HepG2 (cell line): ENCODE results near the gene CYP2A6. TPM values are rescaled to one million over a fixed set of nuclear protein-coding genes. Genes with fewer than 3 reads are reported as not detected.
A peak's percentile ranks its signal among the peaks of the same experiment; 100 is the strongest.

ENCODE experiments used
- ATF3 ChIP-seq: sonication (generic); formaldehyde crosslinking; IDR thresholded peaks from 2 replicates; pipeline ENCODE4 v1.4.0; 2020; ENCODE audit warnings: missing genetic modification reagents
- ETV6 ChIP-seq: sonication (generic); formaldehyde crosslinking; conservative IDR thresholded peaks from 2 replicates; pipeline ENCODE4 v1.4.0; 2020; ENCODE audit warnings: missing genetic modification reagents
- FOXM1 ChIP-seq: sonication (generic); formaldehyde crosslinking; IDR thresholded peaks from 2 replicates; pipeline ENCODE4 v1.5.0; 2020; ENCODE audit warnings: missing genetic modification reagents
- HDAC1 ChIP-seq: sonication (generic); formaldehyde crosslinking; IDR thresholded peaks from 2 replicates; pipeline ENCODE4 v1.5.1; 2020; ENCODE audit warnings: mild to moderate bottlenecking, missing genetic modification reagents
- HES4 ChIP-seq: sonication (generic); formaldehyde crosslinking; IDR thresholded peaks from 2 replicates; pipeline ENCODE4 v1.9.0; 2021; ENCODE audit warnings: mild to moderate bottlenecking, missing genetic modification reagents, borderline replicate concordance
- IKZF4 ChIP-seq: sonication (generic); formaldehyde crosslinking; IDR thresholded peaks from 2 replicates; pipeline ENCODE4 v1.5.1; 2020; ENCODE audit warnings: borderline replicate concordance, mild to moderate bottlenecking, low read depth, missing genetic modification reagents; ENCODE audit errors: not compliant biosample characterization
- MTA1 ChIP-seq: sonication (generic); formaldehyde crosslinking; IDR thresholded peaks from 2 replicates; pipeline ENCODE4 v1.4.0; 2020; ENCODE audit warnings: missing genetic modification reagents, mild to moderate bottlenecking, borderline replicate concordance
- MYC ChIP-seq: sonication (generic); formaldehyde crosslinking; IDR thresholded peaks from 2 replicates; pipeline ENCODE4 v1.9.0; 2021; ENCODE audit warnings: missing genetic modification reagents, borderline replicate concordance
- NCOR1 ChIP-seq: fragments of 200-600 bp; sonication (generic); IDR thresholded peaks from 2 replicates; pipeline ENCODE4 v1.7.0; 2017; ENCODE audit warnings: antibody characterized with exemption, low read length, borderline replicate concordance
- RBFOX2 ChIP-seq: fragments of 200-400 bp; formaldehyde crosslinking; IDR thresholded peaks from 2 replicates; pipeline ENCODE4 v1.6.1; 2017; ENCODE audit warnings: low read depth, mild to moderate bottlenecking, low read length
- RELA ChIP-seq: sonication (generic); formaldehyde crosslinking; IDR thresholded peaks from 2 replicates; pipeline ENCODE4 v1.4.0; 2020; ENCODE audit warnings: missing genetic modification reagents
- RNF2 ChIP-seq: fragments of 450-650 bp; conservative IDR thresholded peaks from 2 replicates; pipeline ENCODE4 v1.6.1; 2016; ENCODE audit warnings: low read depth
- TFDP2 ChIP-seq: sonication (generic); formaldehyde crosslinking; IDR thresholded peaks from 2 replicates; pipeline ENCODE4 v1.4.0; 2020; ENCODE audit warnings: missing genetic modification reagents
- YEATS4 ChIP-seq: sonication (generic); formaldehyde crosslinking; IDR thresholded peaks from 2 replicates; pipeline ENCODE4 v1.4.0; 2020; ENCODE audit warnings: missing genetic modification reagents, borderline replicate concordance
- ZFX ChIP-seq: sonication (generic); formaldehyde crosslinking; IDR thresholded peaks from 2 replicates; pipeline ENCODE4 v1.4.0; 2020; ENCODE audit warnings: mild to moderate bottlenecking, low read depth, missing genetic modification reagents, moderate library complexity
- ZNF160 ChIP-seq: sonication (generic); formaldehyde crosslinking; IDR thresholded peaks from 2 replicates; pipeline ENCODE4 v1.8.0; 2022; ENCODE audit warnings: mild to moderate bottlenecking, inconsistent platforms, missing genetic modification reagents
- ZNF33B ChIP-seq: sonication (generic); formaldehyde crosslinking; IDR thresholded peaks from 2 replicates; pipeline ENCODE4 v1.5.1; 2020; ENCODE audit warnings: mild to moderate bottlenecking, missing genetic modification reagents
- ZNF496 ChIP-seq: sonication (generic); formaldehyde crosslinking; IDR thresholded peaks from 2 replicates; pipeline ENCODE4 v1.8.1; 2023; ENCODE audit warnings: mild to moderate bottlenecking, moderate library complexity, missing genetic modification reagents; ENCODE audit not compliant: insufficient replicate concordance
- ZNF503 ChIP-seq: sonication (generic); formaldehyde crosslinking; IDR thresholded peaks from 2 replicates; pipeline ENCODE4 v1.4.0; 2020; ENCODE audit warnings: missing genetic modification reagents
- ZNF558 ChIP-seq: sonication (generic); formaldehyde crosslinking; IDR thresholded peaks from 2 replicates; pipeline ENCODE4 v1.9.0; 2022; ENCODE audit warnings: mild to moderate bottlenecking, missing genetic modification reagents, borderline replicate concordance
- ZNF616 ChIP-seq: sonication (generic); formaldehyde crosslinking; IDR thresholded peaks from 2 replicates; pipeline ENCODE4 v1.5.0; 2020; ENCODE audit warnings: low read depth, mild to moderate bottlenecking, missing genetic modification reagents
- ZNF629 ChIP-seq: sonication (generic); formaldehyde crosslinking; conservative IDR thresholded peaks from 2 replicates; pipeline ENCODE4 v1.5.0; 2020; ENCODE audit warnings: missing genetic modification reagents
- ZNF713 ChIP-seq: sonication (generic); formaldehyde crosslinking; IDR thresholded peaks from 2 replicates; pipeline ENCODE4 v1.4.0; 2020; ENCODE audit warnings: mild to moderate bottlenecking, missing genetic modification reagents
- ZNF891 ChIP-seq: sonication (generic); formaldehyde crosslinking; IDR thresholded peaks from 2 replicates; pipeline ENCODE4 v1.5.0; 2020; ENCODE audit warnings: mild to moderate bottlenecking, missing genetic modification reagents
- ZSCAN21 ChIP-seq: sonication (generic); formaldehyde crosslinking; IDR thresholded peaks from 2 replicates; pipeline ENCODE4 v1.8.0; 2022; ENCODE audit warnings: mild to moderate bottlenecking, missing genetic modification reagents, moderate library complexity, borderline replicate concordance
- polyA plus RNA-seq, 8 experiments: library from polyadenylated mRNA; depleted of rRNA in 3 of 8; stranded (reverse) in 7 of 8; unstranded in 1 of 8; fragments of >200 nt; fragmentation: Illumina TruSeq in 4 of 8; extraction: Trizol in 4 of 8; gene quantifications; 2 replicates each; pipeline versions ENCODE4 v1.2.1 to v1.2.3, GENCODE V29; 2011 to 2016; ENCODE audit warnings: low read depth in 4 of 8, missing spikeins in 1 of 8, mixed read lengths in 1 of 8; ENCODE audit not compliant: insufficient read depth in 1 of 8
- total RNA-seq, 5 experiments: library from RNA; depleted of rRNA; stranded (reverse); fragments of >200 nt; fragmentation: Illumina TruSeq; extraction: Trizol; gene quantifications; 2 replicates each; pipeline ENCODE4 v1.2.3, GENCODE V29; 2016; ENCODE audit warnings: low read depth in 1 of 5
- TF ChIP-seq, protein P1 (sequence below): IDR thresholded peaks from 2 replicates; pipeline ENCODE4 v1.6.1; 2016

Gene CYP2A6
- total and polyA plus RNA-seq, 2 of the 13 experiments (the other 11 are each of a cell fraction or from before 2014, with no cell fraction given): not detected

- TF ChIP-seq ZNF891 (CRISPR knock-in tag): no peak
- TF ChIP-seq RBFOX2: peak; percentile 60
- TF ChIP-seq ZNF629 (CRISPR knock-in tag): peak; percentile 37; the same call in 1 of the 2 replicates
- TF ChIP-seq MYC (CRISPR knock-in tag): peak; percentile 84
- TF ChIP-seq ZSCAN21 (CRISPR knock-in tag): no peak; the same call in 1 of the 2 replicates
- no peak for TF ChIP-seq ZNF33B
- peak; percentile 77 for TF ChIP-seq HES4 (CRISPR knock-in tag)
- TF ChIP-seq HDAC1: peak; percentile 78
- TF ChIP-seq, protein P1, sequence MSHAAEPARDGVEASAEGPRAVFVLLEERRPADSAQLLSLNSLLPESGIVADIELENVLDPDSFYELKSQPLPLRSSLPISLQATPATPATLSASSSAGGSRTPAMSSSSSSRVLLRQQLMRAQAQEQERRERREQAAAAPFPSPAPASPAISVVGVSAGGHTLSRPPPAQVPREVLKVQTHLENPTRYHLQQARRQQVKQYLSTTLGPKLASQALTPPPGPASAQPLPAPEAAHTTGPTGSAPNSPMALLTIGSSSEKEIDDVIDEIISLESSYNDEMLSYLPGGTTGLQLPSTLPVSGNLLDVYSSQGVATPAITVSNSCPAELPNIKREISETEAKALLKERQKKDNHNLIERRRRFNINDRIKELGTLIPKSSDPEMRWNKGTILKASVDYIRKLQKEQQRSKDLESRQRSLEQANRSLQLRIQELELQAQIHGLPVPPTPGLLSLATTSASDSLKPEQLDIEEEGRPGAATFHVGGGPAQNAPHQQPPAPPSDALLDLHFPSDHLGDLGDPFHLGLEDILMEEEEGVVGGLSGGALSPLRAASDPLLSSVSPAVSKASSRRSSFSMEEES (CRISPR knock-in tag): peak; percentile 60
- peak; percentile 76 for TF ChIP-seq MTA1
- TF ChIP-seq NCOR1: 0 out of 2 replicates have a peak, but pooled peaks have one; percentile 42
- TF ChIP-seq TFDP2: peak; percentile 63
- TF ChIP-seq RNF2: peak; percentile 79; the same call in 1 of the 2 replicates
- TF ChIP-seq ZFX (CRISPR knock-in tag): peak; percentile 69
- no peak for TF ChIP-seq ZNF713 (CRISPR knock-in tag)
- no peak for TF ChIP-seq IKZF4 (CRISPR knock-in tag)
- TF ChIP-seq ETV6 (CRISPR knock-in tag): 0 out of 2 replicates have a peak, but pooled peaks have one; percentile 36
- 0 out of 2 replicates have a peak, but pooled peaks have one; percentile 19 for TF ChIP-seq ZNF503
- peak; percentile 17; the same call in 1 of the 2 replicates for TF ChIP-seq ATF3 (CRISPR knock-in tag)
- TF ChIP-seq RELA (CRISPR knock-in tag): no peak
- no peak for TF ChIP-seq ZNF496 (CRISPR knock-in tag)
- no peak for TF ChIP-seq ZNF616
- 0 out of 2 replicates have a peak, but pooled peaks have one; percentile 35 for TF ChIP-seq ZNF160 (CRISPR knock-in tag)
- peak; percentile 86; the same call in 1 of the 2 replicates for TF ChIP-seq YEATS4
- no peak for TF ChIP-seq ZNF558 (CRISPR knock-in tag)
- no peak for TF ChIP-seq FOXM1 (CRISPR knock-in tag)
Observed at GRCh38 chr19:40797963-40798682, 52.1 kb downstream of the CYP2A6 start (continued).
